ENCODE measurements around the gene RAB40B.

The RAB40B gene

GRCh38 chr17:82713071-82713723 lies 14.7 kb upstream of the RAB40B start:
- H3K79me2 ChIP-seq, result no peaks in the 10 kb centered on the region
- H3K9ac ChIP-seq, result no peak overlapping the region
- no peak overlapping the region for H3K4me2 ChIP-seq (ENCODE audit: low read length)
- H3K4me3 ChIP-seq (ENCODE audit: low read depth, low read length), result no peak overlapping the region
- H3K27ac ChIP-seq, result no peak overlapping the region
- peaks cover 4% of the 10 kb centered on the region for H3K4me1 ChIP-seq
- TF ChIP-seq CTCF (IDR thresholded peaks at IDR 0.05), result no peak
- no peak overlapping the region for H2AFZ ChIP-seq
- no peaks in the 10 kb centered on the region for H3K36me3 ChIP-seq (ENCODE audit: control insufficient read depth, insufficient read depth, low read length)
- H3K27me3 ChIP-seq (ENCODE audit: control insufficient read depth, insufficient read depth, low read length), result no peaks in the 10 kb centered on the region
- no peaks in the 10 kb centered on the region for H3K9me3 ChIP-seq (ENCODE audit: control insufficient read depth, low read length)

- no peak overlapping the region for H3K27ac ChIP-seq
- no peaks in the 10 kb centered on the region for H3K9me3 ChIP-seq (ENCODE audit: control insufficient read depth, low read length)
- H3K4me1 ChIP-seq, result no peaks in the 10 kb centered on the region
- H3K4me2 ChIP-seq (ENCODE audit: low read length), result no peak overlapping the region
- no peaks in the 10 kb centered on the region for H3K36me3 ChIP-seq (ENCODE audit: control insufficient read depth, insufficient read depth, low read length)
- no peak for TF ChIP-seq CTCF (IDR thresholded peaks at IDR 0.05)
- H3K9ac ChIP-seq, result no peak overlapping the region
- H3K27me3 ChIP-seq (ENCODE audit: control insufficient read depth, insufficient read depth, low read length), result no peaks in the 10 kb centered on the region
- H3K79me2 ChIP-seq, result no peaks in the 10 kb centered on the region
- H2AFZ ChIP-seq, result no peak overlapping the region
- H3K4me3 ChIP-seq (ENCODE audit: low read depth, low read length), result no peak overlapping the region
These were observed 12.2 kb upstream of the RAB40B start for GRCh38 chr17:82710499-82711232.

DNA sequence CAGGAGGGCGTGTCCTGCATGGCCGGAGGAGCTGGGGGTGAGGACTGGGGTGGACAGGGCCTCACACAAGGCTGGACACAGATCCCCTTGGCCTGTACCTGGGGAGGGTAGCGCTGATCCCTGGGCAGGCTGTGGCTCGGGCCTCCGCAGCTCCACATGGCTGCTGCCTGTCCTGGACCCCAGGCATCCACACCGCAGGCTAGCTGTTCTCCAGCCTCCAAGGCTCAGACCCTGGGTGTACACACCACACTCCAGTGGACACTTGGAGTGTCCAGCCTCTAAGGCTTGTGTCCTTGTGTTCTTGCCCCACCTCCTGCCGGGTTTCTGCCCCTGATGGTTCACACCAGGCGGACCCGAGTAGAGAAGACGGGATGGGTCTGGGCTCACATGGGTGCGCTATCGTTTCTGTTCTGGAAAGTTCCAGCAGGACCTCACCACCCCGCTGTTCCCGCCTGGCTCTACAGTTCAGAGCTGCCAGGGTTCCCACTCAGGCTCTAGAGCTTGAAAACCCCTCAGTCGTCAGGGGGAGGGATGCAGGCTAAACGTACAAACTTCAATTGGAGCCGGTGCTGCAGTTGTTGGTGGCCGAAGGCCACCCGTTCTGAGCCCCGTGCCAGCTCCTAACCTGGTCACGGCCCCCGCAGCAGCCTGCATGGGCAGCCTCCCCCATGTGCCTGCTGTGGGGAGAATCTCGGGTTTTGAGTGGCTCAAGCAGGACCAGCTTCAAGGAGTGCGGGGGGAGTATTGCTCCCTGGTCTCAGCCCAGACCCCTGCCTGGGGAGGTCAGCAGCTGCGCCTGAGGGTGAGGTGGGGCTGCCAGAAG lies 11.4 kb upstream of the RAB40B start:
- TF ChIP-seq CTCF (IDR thresholded peaks at IDR 0.05), result no peak
- no peak overlapping the region for H3K4me2 ChIP-seq (ENCODE audit: low read length)
- no peaks in the 10 kb centered on the region for H3K79me2 ChIP-seq
- no peaks in the 10 kb centered on the region for H3K4me1 ChIP-seq
- H3K9ac ChIP-seq, result no peak overlapping the region
- no peaks in the 10 kb centered on the region for H3K36me3 ChIP-seq (ENCODE audit: control insufficient read depth, insufficient read depth, low read length)
- no peaks in the 10 kb centered on the region for H3K27me3 ChIP-seq (ENCODE audit: control insufficient read depth, insufficient read depth, low read length)
- no peak overlapping the region for H3K27ac ChIP-seq
- H3K9me3 ChIP-seq (ENCODE audit: control insufficient read depth, low read length), result no peaks in the 10 kb centered on the region
- no peak overlapping the region for H2AFZ ChIP-seq
- no peak overlapping the region for H3K4me3 ChIP-seq (ENCODE audit: low read depth, low read length)

DNA sequence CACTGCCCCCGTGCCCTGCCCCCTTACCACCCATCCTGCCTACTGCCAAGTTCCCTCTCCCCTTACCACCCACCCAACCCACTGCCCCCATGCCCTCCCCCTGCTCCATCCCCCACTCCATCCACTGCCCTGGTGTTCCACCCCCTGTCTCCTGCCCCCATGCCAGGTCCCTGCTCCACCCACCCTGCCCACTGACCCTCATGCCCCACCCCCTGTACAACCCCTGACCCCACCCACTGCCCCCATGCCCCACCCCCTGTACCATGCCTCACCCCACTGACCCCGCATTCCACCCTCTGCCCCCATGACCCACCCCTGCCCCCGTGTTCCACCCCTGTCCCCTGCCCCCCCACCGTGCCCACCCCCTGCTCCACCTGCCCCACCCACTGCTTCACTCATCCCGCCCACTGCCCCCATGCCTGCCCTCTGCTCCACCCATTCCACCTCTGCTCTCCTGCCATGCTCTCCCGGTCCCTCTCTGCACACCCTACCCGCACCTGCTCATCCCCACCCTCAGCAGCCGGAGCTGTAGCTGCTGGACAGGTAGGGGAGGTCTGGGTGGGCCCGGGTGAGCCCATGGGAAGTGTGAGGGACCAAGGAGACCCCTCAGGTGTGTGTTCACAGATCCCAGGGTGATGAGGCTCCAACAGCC lies 10.7 kb upstream of the RAB40B start:
- TF ChIP-seq CTCF (IDR thresholded peaks at IDR 0.05), result no peak
- H3K79me2 ChIP-seq, result no peaks in the 10 kb centered on the region

More for the DNA sequence above, 10.7 kb upstream of the RAB40B start:
- H3K27me3 ChIP-seq (ENCODE audit: control insufficient read depth, insufficient read depth, low read length), result no peaks in the 10 kb centered on the region
- H2AFZ ChIP-seq, result no peak overlapping the region
- no peak overlapping the region for H3K27ac ChIP-seq
- H3K4me2 ChIP-seq (ENCODE audit: low read length), result no peak overlapping the region
- H3K36me3 ChIP-seq (ENCODE audit: control insufficient read depth, insufficient read depth, low read length), result no peaks in the 10 kb centered on the region
- H3K4me3 ChIP-seq (ENCODE audit: low read depth, low read length), result no peak overlapping the region
- no peaks in the 10 kb centered on the region for H3K4me1 ChIP-seq
- no peak overlapping the region for H3K9ac ChIP-seq
- no peaks in the 10 kb centered on the region for H3K9me3 ChIP-seq (ENCODE audit: control insufficient read depth, low read length)
